GM12864 (cell line): Measurements from ENCODE around the gene SLC6A6.
A peak's percentile ranks its signal among the peaks of the same experiment; 100 is the strongest.

Experiments used
- DNase-seq: peaks from one replicate; pipeline ENCODE4 v3.0.0-alpha.2; 2011; ENCODE audit warnings: low read depth
- H3K4me3 ChIP-seq: 2 replicates; pipeline ENCODE4 v1.5.1; 2011; ENCODE audit warnings: mild to moderate bottlenecking, low read depth, low read length, control low read depth
- TF ChIP-seq, protein P1 (sequence below): IDR thresholded peaks from 2 replicates; pipeline ENCODE4 v1.5.1; 2011; ENCODE audit warnings: low read depth, mild to moderate bottlenecking, moderate library complexity, low read length, control low read depth, inconsistent platforms; ENCODE audit errors: missing control alignments

SLC6A6 gene

DNA sequence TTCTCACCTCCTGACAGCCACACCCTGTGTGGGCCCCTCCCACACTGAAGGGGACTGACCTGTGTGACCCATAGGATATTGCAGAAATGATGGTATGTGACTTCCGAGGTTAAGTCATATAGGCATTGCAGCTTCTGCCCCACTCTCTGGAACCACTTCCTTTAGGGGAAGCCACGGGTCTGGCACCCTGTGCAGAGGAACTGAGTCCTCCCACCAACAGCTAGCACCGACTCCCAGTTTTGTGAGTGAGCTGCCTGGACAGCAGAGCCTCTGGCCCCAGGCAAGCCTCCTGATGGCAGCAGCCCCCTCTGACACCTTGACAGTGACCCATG lies 24.6 kb upstream of the SLC6A6 start:
- TF ChIP-seq, protein P1, sequence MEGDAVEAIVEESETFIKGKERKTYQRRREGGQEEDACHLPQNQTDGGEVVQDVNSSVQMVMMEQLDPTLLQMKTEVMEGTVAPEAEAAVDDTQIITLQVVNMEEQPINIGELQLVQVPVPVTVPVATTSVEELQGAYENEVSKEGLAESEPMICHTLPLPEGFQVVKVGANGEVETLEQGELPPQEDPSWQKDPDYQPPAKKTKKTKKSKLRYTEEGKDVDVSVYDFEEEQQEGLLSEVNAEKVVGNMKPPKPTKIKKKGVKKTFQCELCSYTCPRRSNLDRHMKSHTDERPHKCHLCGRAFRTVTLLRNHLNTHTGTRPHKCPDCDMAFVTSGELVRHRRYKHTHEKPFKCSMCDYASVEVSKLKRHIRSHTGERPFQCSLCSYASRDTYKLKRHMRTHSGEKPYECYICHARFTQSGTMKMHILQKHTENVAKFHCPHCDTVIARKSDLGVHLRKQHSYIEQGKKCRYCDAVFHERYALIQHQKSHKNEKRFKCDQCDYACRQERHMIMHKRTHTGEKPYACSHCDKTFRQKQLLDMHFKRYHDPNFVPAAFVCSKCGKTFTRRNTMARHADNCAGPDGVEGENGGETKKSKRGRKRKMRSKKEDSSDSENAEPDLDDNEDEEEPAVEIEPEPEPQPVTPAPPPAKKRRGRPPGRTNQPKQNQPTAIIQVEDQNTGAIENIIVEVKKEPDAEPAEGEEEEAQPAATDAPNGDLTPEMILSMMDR = no peak
- H3K4me3 ChIP-seq = no peak overlapping the region
- DNase-seq = peak; percentile 12

DNA sequence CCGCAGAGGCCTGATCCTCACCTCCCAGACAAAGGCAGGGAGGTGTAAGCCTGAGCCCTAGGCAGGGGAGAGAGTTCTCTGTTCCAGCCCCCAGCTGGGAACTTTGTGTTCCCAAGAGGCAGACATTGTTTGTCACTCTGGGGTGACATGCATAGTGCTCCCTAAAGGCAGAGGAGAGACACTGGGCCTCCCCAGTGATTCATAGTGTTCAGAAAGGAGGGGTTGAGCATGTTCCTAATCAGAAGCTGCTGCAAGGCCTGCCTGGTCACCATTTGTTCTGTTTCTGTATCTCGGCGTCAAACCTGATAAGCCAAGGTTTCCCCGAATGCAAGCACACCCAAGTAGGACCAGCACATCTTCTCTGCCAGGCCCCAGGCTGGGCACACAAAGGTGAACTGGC lies 24.0 kb upstream of the SLC6A6 start:
- no peak overlapping the region for H3K4me3 ChIP-seq
- TF ChIP-seq, protein P1 = no peak
- no peak for DNase-seq

DNA sequence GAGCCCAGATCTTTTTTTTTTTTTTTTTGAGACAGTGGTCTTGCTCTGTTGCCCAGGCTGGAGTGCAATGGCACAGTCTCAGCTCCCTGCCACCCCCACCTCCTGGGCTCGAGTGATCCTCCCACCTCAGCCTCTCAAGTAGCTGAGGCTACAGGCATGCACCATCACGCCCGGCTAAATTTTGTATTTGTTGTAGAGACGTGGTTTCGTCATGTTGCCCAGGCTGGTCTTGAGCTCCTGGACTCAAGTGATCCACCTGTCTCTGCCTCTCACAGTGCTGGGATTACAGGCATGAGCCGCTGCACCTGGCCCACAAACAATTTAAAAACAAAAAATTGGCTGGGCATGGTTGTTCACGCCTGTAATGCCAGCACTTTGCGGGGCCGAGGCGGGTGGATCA lies 22.6 kb upstream of the SLC6A6 start:
- no peak for DNase-seq
- TF ChIP-seq, protein P1 = no peak
- no peak overlapping the region for H3K4me3 ChIP-seq

DNA sequence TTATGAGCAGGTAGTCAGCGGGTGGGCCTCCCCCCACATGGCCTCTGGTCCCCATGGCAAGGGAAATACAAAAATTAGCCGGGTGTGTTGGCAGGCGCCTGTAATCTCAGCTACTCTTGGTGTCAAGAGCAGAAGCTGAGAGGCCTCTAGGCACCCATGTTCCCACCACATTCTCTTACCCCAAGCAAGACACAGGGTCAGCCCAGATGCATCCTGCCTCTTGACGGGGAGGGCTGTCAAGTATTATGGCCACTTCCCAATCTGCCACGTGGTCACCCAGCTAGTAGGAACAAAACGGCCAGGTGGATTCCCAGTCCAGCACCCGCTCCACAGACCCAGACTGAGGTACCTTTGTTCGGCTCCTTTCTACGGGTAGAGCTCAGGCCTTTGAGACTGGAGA lies 16.2 kb upstream of the SLC6A6 start:
- DNase-seq = no peak
- no peak overlapping the region for H3K4me3 ChIP-seq
- TF ChIP-seq, protein P1 = no peak

DNA sequence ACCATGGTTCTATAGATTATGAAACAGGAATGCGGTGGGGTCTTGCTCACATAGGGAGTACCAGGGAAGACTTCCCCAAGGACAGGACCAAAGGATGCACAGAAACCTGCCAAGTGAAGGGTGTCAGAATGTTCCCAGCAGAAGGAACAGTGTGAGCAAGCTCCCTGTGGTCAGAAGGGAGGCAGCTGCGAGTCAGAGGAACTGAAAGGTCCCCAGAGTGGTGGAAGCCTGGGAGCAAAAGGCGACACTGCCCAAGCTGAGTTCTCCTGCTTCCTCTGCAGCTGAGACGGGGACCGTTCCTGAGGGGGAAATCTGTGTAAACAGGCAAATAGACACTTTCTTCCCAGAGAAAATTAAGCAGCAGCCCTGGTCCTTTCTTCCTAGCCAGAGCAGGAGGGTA lies 14.2 kb upstream of the SLC6A6 start:
- H3K4me3 ChIP-seq = no peak overlapping the region
- DNase-seq = no peak
- TF ChIP-seq, protein P1 = no peak

DNA sequence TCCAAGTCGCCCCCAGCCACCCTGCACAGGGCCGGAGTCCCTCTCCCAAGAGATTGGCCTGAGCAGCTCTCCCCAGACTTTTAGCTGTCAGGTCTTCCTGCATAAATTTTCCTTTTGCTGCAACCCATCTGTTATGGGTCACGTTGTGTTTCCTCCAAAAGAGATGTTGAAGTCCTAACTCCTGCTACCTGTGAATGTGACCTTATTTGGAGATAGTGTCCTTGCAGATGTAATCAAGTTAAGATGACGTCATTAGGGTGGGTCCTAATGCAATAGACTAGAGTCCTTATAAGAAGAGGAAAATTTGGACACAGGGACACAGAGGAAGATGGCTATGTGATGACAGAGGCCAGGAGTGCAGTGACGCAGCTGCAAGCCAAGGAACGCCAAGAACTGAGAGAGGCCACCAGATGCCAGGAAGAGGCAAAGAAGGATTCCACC lies 13.2 kb upstream of the SLC6A6 start:
- TF ChIP-seq, protein P1 = no peak
- no peak overlapping the region for H3K4me3 ChIP-seq
- DNase-seq = no peak

DNA sequence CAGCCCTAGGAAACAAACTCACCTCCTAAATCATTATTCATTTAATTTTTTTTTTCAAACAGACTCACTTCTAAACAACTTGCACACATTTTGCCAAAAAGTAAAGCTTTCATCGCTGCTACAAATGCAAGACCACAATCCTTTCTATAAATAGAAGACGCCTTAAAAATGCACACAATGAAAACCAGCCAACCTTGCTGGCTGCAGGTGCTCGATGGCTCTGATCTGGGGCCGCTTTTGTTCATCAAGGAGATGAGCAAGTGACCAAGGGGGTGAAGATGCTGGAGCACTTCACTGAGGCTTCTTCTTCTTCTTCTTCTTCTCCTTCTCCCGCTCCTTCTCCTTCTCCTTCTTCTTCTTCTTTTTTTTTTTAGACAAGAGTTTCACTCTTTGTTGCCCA lies 12.7 kb upstream of the SLC6A6 start:
- H3K4me3 ChIP-seq = no peak overlapping the region
- TF ChIP-seq, protein P1 = no peak
- no peak for DNase-seq
